Keratinocyte (primary cell): ENCODE measurements around the gene AFF4. TPM values are rescaled to one million over a fixed set of nuclear protein-coding genes. Genes with fewer than 3 reads are reported as not detected.

ENCODE experiments used
- DNase-seq: peaks from one replicate; pipeline ENCODE4 v3.0.0-alpha.2; 2011; ENCODE audit warnings: low read depth, missing footprints, low spot score
- FAIRE-seq: peaks from 2 replicates; lab custom pipeline; 2011; peaks lifted over from hg19 to GRCh38; lab: Jason Lieb, UNC
- H2AFZ ChIP-seq: 2 replicates; pipeline ENCODE4 v1.6.0; 2012; ENCODE audit warnings: low read length, control low read depth, inconsistent platforms; ENCODE audit not compliant: control insufficient read depth
- H3K27ac ChIP-seq: 2 replicates; pipeline ENCODE4 v1.5.1; 2011; ENCODE audit warnings: low read length; ENCODE audit not compliant: control insufficient read depth, insufficient read depth
- H3K27me3 ChIP-seq: 3 replicates; pipeline ENCODE4 v1.6.0; 2011; ENCODE audit warnings: low read length; ENCODE audit not compliant: control insufficient read depth, insufficient read depth; ENCODE audit errors: extremely low read depth
- H3K36me3 ChIP-seq, 2 experiments: 2 replicates in 1 of 2; 3 replicates in 1 of 2; pipeline ENCODE4 v1.5.1; 2011; ENCODE audit warnings: low read length in 2 of 2, mild to moderate bottlenecking in 1 of 2; ENCODE audit not compliant: control insufficient read depth in 2 of 2, insufficient read depth in 2 of 2; ENCODE audit errors: extremely low read depth in 1 of 2
- H3K4me1 ChIP-seq: 3 replicates; pipeline ENCODE4 v1.5.1; 2011; ENCODE audit warnings: low read length; ENCODE audit not compliant: control insufficient read depth, insufficient read depth; ENCODE audit errors: extremely low read depth
- H3K4me2 ChIP-seq: 3 replicates; pipeline ENCODE4 v1.6.0; 2011; ENCODE audit warnings: low read depth, low read length; ENCODE audit not compliant: control insufficient read depth, insufficient read depth; ENCODE audit errors: extremely low read depth
- H3K4me3 ChIP-seq, 3 experiments: fragments of 200-600 bp in 1 of 3; sonication (generic) in 1 of 3; 2 replicates in 2 of 3; 3 replicates in 1 of 3; pipeline ENCODE4 v1.5.1; 2011 to 2016; ENCODE audit warnings: low read length in 3 of 3, mild to moderate bottlenecking in 3 of 3, control low read depth in 2 of 3, inconsistent platforms in 1 of 3, low read depth in 1 of 3, mixed read lengths in 1 of 3, mixed run types in 1 of 3, moderate library complexity in 1 of 3; ENCODE audit not compliant: control insufficient read depth in 2 of 3, insufficient read depth in 2 of 3; ENCODE audit errors: extremely low read depth in 1 of 3
- H3K79me2 ChIP-seq: 2 replicates; pipeline ENCODE4 v1.6.0; 2012; ENCODE audit warnings: low read length; ENCODE audit not compliant: control insufficient read depth, insufficient read depth
- H3K9ac ChIP-seq: 3 replicates; pipeline ENCODE4 v1.6.0; 2011; ENCODE audit warnings: low read length; ENCODE audit not compliant: control insufficient read depth, insufficient read depth; ENCODE audit errors: extremely low read depth
- H3K9me1 ChIP-seq: 3 replicates; pipeline ENCODE4 v1.6.0; 2011; ENCODE audit warnings: low read length; ENCODE audit not compliant: control insufficient read depth, insufficient read depth; ENCODE audit errors: extremely low read depth
- H3K9me3 ChIP-seq: 2 replicates; pipeline ENCODE4 v1.5.1; 2012; ENCODE audit warnings: low read depth, low read length; ENCODE audit not compliant: control insufficient read depth
- H4K20me1 ChIP-seq: 3 replicates; pipeline ENCODE4 v1.6.0; 2011; ENCODE audit warnings: low read length; ENCODE audit not compliant: control insufficient read depth, insufficient read depth; ENCODE audit errors: extremely low read depth
- EZH2 ChIP-seq: IDR thresholded peaks from one replicate; pipeline ENCODE4 v1.6.1; 2012; ENCODE audit warnings: inconsistent platforms, mild to moderate bottlenecking, low read length, moderate library complexity
- dilution Hi-C: fragments of 300-500 bp; cut with MboI; formaldehyde crosslinking; loops from one replicate; pipeline ENCODE4 v1.7.0; 2020; ENCODE audit warnings: low sequenced_read_pairs; ENCODE audit not compliant: extremely low pct_ligation_motif_present
- polyA plus RNA-seq, 5 experiments: library from polyadenylated mRNA; depleted of rRNA in 3 of 5; stranded (reverse) in 3 of 5; stranded (forward) in 1 of 5; unstranded in 1 of 5; fragments of >200 nt; gene quantifications; 1 replicate in 1 of 5; 2 replicates in 3 of 5; 3 replicates in 1 of 5; pipeline versions ENCODE4 v1.2.1 to v1.2.3, GENCODE V29; 2011 to 2012; ENCODE audit warnings: missing spikeins in 2 of 5, low read depth in 1 of 5, low replicate concordance in 1 of 5
- TF ChIP-seq, protein P1 (sequence below), 3 experiments: IDR thresholded peaks in 1 of 3; conservative IDR thresholded peaks in 1 of 3; optimal IDR thresholded peaks in 1 of 3; 2 replicates in 2 of 3; 3 replicates in 1 of 3; pipeline versions ENCODE3 to v1.5.1; 2011; ENCODE audit warnings: low read length in 3 of 3, mild to moderate bottlenecking in 3 of 3, moderate library complexity in 2 of 3, control low read depth in 1 of 3, inconsistent platforms in 1 of 3; ENCODE audit not compliant: insufficient read depth in 2 of 3; ENCODE audit errors: extremely low read depth in 1 of 3

AFF4 gene
- polyA plus RNA-seq, 1 donor (not counting 4 experiments of a cell fraction or from before 2014, with no cell fraction given): 51.3 TPM

DNA sequence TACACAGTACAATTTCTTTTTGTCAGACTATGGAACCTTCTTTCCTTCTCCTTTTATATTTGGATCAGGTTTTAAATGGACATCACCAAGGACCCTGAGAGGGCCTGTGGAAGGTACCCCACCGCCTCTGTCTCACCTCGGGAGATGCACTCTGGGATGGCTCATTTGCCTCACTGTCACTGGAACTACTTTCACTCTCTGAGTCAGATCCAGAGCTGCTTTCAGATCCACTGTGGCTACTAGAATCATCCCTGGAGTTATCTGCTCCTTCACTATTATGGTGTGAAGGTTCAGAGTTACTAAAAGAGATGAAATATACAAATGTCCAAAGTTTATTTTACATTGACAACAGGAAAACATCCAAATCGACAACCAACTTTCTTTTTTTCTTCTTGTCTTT, 65.3 kb downstream of the AFF4 start:
- FAIRE-seq (no peak), DNase-seq (no peak)
- H2AFZ ChIP-seq: no peak overlapping the region
- no peaks in the 10 kb centered on the region for H3K9me1 ChIP-seq
- H4K20me1 ChIP-seq: no peaks in the 10 kb centered on the region
- H3K36me3 ChIP-seq: peaks cover 22 to 24% of the 10 kb centered on the region in 2 experiments
- no peak overlapping the region for H3K27ac ChIP-seq
- dilution Hi-C loops: no loop called here
- no peak overlapping the region for H3K4me3 ChIP-seq
- H3K79me2 ChIP-seq: no peaks in the 10 kb centered on the region
- H3K4me2 ChIP-seq: no peak overlapping the region
- TF ChIP-seq EZH2: no peak
- H3K4me1 ChIP-seq: no peaks in the 10 kb centered on the region
- H3K9ac ChIP-seq: no peak overlapping the region
- H3K9me3 ChIP-seq: no peaks in the 10 kb centered on the region
- H3K27me3 ChIP-seq: no peaks in the 10 kb centered on the region

DNA sequence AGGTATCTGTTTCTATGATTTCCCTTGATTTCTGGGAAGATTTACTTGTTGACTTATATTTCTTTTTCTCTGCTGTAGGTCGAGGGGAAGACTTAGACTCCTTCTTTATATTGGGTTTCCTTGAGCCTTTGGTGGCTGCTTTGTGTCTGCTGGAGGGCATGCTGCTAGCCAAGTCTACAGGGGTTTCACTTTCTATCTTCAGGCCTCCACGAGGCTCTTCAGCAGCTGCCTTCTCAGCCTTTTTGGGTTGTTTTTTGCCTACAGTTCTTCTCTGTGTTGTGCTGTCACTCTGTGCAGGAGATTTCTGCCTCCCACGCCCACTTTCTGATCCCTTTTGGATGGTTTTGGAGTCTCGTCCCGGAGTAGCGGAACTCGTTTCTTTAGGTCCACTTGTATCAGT, 66.7 kb downstream of the AFF4 start:
- TF ChIP-seq EZH2: no peak
- TF ChIP-seq, protein P1, sequence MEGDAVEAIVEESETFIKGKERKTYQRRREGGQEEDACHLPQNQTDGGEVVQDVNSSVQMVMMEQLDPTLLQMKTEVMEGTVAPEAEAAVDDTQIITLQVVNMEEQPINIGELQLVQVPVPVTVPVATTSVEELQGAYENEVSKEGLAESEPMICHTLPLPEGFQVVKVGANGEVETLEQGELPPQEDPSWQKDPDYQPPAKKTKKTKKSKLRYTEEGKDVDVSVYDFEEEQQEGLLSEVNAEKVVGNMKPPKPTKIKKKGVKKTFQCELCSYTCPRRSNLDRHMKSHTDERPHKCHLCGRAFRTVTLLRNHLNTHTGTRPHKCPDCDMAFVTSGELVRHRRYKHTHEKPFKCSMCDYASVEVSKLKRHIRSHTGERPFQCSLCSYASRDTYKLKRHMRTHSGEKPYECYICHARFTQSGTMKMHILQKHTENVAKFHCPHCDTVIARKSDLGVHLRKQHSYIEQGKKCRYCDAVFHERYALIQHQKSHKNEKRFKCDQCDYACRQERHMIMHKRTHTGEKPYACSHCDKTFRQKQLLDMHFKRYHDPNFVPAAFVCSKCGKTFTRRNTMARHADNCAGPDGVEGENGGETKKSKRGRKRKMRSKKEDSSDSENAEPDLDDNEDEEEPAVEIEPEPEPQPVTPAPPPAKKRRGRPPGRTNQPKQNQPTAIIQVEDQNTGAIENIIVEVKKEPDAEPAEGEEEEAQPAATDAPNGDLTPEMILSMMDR (optimal IDR thresholded peaks at IDR 0.05 in 1 of 3, IDR thresholded peaks at IDR 0.05 in 1 of 3, conservative IDR thresholded peaks at IDR 0.05 in 1 of 3; ENCODE audit: extremely low read depth in 1 of 3, insufficient read depth in 2 of 3, low read length in 3 of 3): no peak
- H3K36me3 ChIP-seq: peaks cover 28 to 32% of the 10 kb centered on the region in 2 experiments
- H3K27ac ChIP-seq: no peak overlapping the region
- no peak overlapping the region for H2AFZ ChIP-seq
- no peak overlapping the region for H3K4me2 ChIP-seq
- dilution Hi-C loops: no loop called here
- no peak overlapping the region for H3K4me3 ChIP-seq
- H3K27me3 ChIP-seq: no peaks in the 10 kb centered on the region
- H3K79me2 ChIP-seq: peaks cover 2% of the 10 kb centered on the region
- FAIRE-seq (no peak), DNase-seq (no peak)
- H3K4me1 ChIP-seq: no peaks in the 10 kb centered on the region
- H3K9me1 ChIP-seq: no peaks in the 10 kb centered on the region
- no peaks in the 10 kb centered on the region for H3K9me3 ChIP-seq
- H3K9ac ChIP-seq: no peak overlapping the region
- H4K20me1 ChIP-seq: no peaks in the 10 kb centered on the region

DNA sequence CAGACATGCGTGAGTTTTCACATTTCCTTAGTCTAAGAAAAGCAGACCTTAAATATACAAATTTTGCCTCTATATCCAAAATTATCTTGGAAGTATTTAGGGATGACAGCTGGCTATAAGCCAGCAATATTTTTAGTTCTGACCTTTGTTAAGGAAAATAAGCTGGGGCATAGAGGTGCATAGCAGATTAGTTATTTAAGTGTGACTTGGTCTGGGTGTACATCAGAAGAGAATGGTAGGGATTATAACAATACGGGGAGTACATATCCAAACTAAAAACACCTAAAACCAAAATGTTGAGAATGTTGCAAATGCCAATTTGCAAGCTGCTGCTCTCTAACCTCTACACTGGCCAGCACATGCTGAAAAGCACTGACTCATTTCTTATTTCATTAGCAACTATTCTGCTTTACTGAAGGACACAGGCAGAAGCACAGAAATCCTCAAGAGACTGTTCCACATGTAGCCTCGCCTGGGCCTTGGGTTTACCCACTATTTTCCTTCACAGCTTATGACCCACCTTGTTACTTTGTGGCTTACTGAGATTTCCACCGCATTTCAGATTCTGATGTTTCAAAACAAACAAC, 67.6 kb downstream of the AFF4 start:
- H3K9me1 ChIP-seq: no peaks in the 10 kb centered on the region
- H3K36me3 ChIP-seq: peaks cover 27 to 34% of the 10 kb centered on the region in 2 experiments
- peaks cover 2% of the 10 kb centered on the region for H3K79me2 ChIP-seq
- no peaks in the 10 kb centered on the region for H3K27me3 ChIP-seq
- DNase-seq (no peak), FAIRE-seq (no peak)
- no peak for TF ChIP-seq EZH2
- no peak overlapping the region for H3K4me2 ChIP-seq
- no peaks in the 10 kb centered on the region for H3K9me3 ChIP-seq
- dilution Hi-C loops: no loop called here
- H3K27ac ChIP-seq: no peak overlapping the region
- no peak overlapping the region for H3K4me3 ChIP-seq
- no peak overlapping the region for H3K9ac ChIP-seq
- H4K20me1 ChIP-seq: no peaks in the 10 kb centered on the region
- no peak overlapping the region for H2AFZ ChIP-seq
- H3K4me1 ChIP-seq: no peaks in the 10 kb centered on the region
